GM19328 (cell line): Measurements from ENCODE around the gene PHC3.
A peak's percentile ranks its signal among the peaks of the same experiment; 100 is the strongest.

ENCODE experiments used
- ATAC-seq: cut with Tn5 transposase; IDR thresholded peaks from one replicate; pipeline ENCODE4 v1.9.1; 2021; ENCODE audit warnings: mild to moderate bottlenecking, moderate library complexity; ENCODE audit not compliant: unreplicated experiment

The PHC3 gene

GRCh38 chr3:170044795-170045244, 136.7 kb downstream of the PHC3 start:
- peak; percentile 68 for ATAC-seq

GRCh38 chr3:170044271-170044670, 137.3 kb downstream of the PHC3 start:
- no peak for ATAC-seq

GRCh38 chr3:170043506-170043905, 138.0 kb downstream of the PHC3 start:
- ATAC-seq, result no peak

GRCh38 chr3:170040418-170040817, 141.1 kb downstream of the PHC3 start:
- ATAC-seq, result no peak

- no peak for ATAC-seq
Observed at GRCh38 chr3:170038434-170039110, 143.0 kb downstream of the PHC3 start.
